ENCODE results near the gene AKAP9.

AKAP9 gene

DNA sequence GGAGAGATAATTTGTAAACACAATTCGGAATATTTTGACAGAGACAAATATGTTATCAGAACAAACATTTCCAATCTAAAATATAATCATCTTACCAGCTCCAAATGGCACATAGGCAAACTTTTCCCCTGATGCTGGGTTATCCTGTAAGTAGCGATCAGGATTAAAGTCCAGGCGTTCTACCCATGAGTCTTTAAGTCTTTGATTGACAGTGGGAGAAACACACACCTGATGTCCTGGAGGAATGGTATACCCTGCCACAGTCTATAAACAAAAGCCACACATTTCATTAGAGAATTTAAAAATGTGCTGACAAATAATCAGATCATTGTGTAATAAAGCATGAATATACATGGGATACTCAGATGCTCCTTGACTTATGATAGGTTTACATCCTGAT lies 176.3 kb downstream of the AKAP9 start:
- Histone ChIP-seq H3K9ac (no peak overlapping the region), H2AFZ (ENCODE audit: low read depth) (no peak overlapping the region), H4K20me1 (ENCODE audit: insufficient read depth) (no peaks in the 10 kb centered on the region), H3K79me2 (ENCODE audit: insufficient read depth, low read depth) (peaks cover 16% of the 10 kb centered on the region; the same call in 1 of the 2 replicates), H3K4me1 (ENCODE audit: low read depth, poor library complexity, severe bottlenecking) (no peaks in the 10 kb centered on the region), H3K36me3 (ENCODE audit: insufficient read depth) (peaks cover 11% of the 10 kb centered on the region; the same call in 1 of the 2 replicates), H3K27me3 (ENCODE audit: insufficient read depth, low read depth) (no peaks in the 10 kb centered on the region), H3K4me2 (no peak overlapping the region), H3K27ac (no peak overlapping the region), H3K4me3 (IDR thresholded peaks at IDR 0.05; ENCODE audit: insufficient read depth, low read depth, low read length) (no peak overlapping the region)
- TF ChIP-seq, protein P1, sequence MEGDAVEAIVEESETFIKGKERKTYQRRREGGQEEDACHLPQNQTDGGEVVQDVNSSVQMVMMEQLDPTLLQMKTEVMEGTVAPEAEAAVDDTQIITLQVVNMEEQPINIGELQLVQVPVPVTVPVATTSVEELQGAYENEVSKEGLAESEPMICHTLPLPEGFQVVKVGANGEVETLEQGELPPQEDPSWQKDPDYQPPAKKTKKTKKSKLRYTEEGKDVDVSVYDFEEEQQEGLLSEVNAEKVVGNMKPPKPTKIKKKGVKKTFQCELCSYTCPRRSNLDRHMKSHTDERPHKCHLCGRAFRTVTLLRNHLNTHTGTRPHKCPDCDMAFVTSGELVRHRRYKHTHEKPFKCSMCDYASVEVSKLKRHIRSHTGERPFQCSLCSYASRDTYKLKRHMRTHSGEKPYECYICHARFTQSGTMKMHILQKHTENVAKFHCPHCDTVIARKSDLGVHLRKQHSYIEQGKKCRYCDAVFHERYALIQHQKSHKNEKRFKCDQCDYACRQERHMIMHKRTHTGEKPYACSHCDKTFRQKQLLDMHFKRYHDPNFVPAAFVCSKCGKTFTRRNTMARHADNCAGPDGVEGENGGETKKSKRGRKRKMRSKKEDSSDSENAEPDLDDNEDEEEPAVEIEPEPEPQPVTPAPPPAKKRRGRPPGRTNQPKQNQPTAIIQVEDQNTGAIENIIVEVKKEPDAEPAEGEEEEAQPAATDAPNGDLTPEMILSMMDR (conservative IDR thresholded peaks at IDR 0.05; ENCODE audit: low read depth, low read length), result no peak

DNA sequence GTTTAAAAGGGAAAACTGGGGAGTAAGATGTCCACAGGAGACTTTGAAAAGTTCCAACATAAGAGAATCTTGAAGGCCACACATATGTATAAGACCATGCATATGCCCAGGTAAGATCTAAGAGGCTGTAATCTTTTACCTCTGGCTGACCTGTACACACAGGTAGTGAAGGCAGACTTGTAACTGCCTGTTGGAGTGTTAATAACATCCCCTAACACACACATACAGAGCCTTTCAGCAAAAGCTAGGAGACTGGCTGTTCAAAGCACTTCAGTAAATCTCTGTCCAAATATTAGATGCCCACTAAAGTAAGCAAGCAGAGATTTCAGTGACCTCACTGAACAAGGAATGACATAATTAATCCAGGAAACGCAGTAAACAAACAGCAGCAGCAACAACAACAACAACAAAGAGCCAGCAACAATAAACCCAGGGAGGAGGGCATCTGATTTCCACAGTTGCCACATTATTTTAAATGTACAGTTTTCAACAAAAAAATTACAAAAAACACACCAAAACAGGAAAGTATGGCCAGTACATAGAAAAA lies 178.6 kb downstream of the AKAP9 start:
- H4K20me1 ChIP-seq (ENCODE audit: insufficient read depth), result no peaks in the 10 kb centered on the region
- H3K36me3 ChIP-seq (ENCODE audit: insufficient read depth), result peaks cover 11% of the 10 kb centered on the region; the same call in 1 of the 2 replicates
- TF ChIP-seq, protein P1 (conservative IDR thresholded peaks at IDR 0.05; ENCODE audit: low read depth, low read length), result no peak
- H2AFZ ChIP-seq (ENCODE audit: low read depth), result no peak overlapping the region
- no peak overlapping the region for H3K4me2 ChIP-seq
- H3K79me2 ChIP-seq (ENCODE audit: insufficient read depth, low read depth), result peaks cover 16% of the 10 kb centered on the region; the same call in 1 of the 2 replicates
- H3K27me3 ChIP-seq (ENCODE audit: insufficient read depth, low read depth), result no peaks in the 10 kb centered on the region
- H3K4me1 ChIP-seq (ENCODE audit: low read depth, poor library complexity, severe bottlenecking), result no peaks in the 10 kb centered on the region
- H3K27ac ChIP-seq, result no peak overlapping the region
- no peak overlapping the region for H3K9ac ChIP-seq
- H3K4me3 ChIP-seq (IDR thresholded peaks at IDR 0.05; ENCODE audit: insufficient read depth, low read depth, low read length), result no peak overlapping the region

DNA sequence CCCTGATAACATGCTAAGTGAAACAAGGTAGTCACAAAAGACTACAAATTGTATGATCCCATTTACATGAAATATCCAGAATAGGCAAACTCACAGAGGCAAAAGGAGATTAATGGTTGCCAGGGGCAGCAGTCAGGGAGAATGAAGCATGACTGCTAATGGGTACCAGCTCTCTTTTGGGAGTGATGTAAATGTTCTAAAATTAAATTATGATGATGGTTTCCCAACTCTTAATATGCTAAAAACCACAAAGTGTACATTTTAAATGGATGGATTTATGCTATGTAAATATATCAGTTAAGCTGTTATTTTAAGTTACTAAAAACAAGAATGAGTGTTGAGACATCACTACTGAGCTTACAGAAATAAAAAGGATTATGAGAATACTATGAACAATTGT lies 181.0 kb downstream of the AKAP9 start:
- H3K79me2 ChIP-seq (ENCODE audit: insufficient read depth, low read depth), result peaks cover 16% of the 10 kb centered on the region; the same call in 1 of the 2 replicates
- TF ChIP-seq, protein P1 (conservative IDR thresholded peaks at IDR 0.05; ENCODE audit: low read depth, low read length), result no peak

DNA sequence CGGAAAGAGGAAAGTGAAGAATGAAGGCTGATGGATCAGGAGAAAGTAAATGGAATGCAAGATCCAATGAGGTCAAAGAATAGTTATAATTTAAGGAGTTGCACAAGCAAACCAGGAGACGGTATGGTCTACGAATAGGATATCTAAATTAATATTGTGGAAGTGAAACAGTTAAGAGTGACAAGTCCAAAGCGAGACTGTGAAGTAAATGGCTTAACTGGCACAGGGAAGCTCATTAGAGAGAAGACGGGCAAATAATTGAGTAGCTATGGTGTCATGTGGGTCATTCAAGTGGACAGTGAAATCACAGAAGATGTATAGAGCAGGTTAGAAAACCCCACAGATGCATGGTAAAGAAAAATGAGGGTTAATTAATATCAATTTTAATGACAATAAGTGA lies 190.4 kb downstream of the AKAP9 start:
- Histone ChIP-seq H4K20me1 (ENCODE audit: insufficient read depth) (peaks cover 5% of the 10 kb centered on the region; the same call in 1 of the 2 replicates), H3K79me2 (ENCODE audit: insufficient read depth, low read depth) (peaks cover 36% of the 10 kb centered on the region), H3K27me3 (ENCODE audit: insufficient read depth, low read depth) (no peaks in the 10 kb centered on the region), H3K4me2 (no peak overlapping the region), H3K4me3 (IDR thresholded peaks at IDR 0.05; ENCODE audit: insufficient read depth, low read depth, low read length) (no peak overlapping the region), H3K36me3 (ENCODE audit: insufficient read depth) (peaks cover 10% of the 10 kb centered on the region; the same call in 1 of the 2 replicates), H2AFZ (ENCODE audit: low read depth) (no peak overlapping the region), H3K4me1 (ENCODE audit: low read depth, poor library complexity, severe bottlenecking) (peaks cover 29% of the 10 kb centered on the region), H3K9ac (no peak overlapping the region), H3K27ac (no peak overlapping the region)
- TF ChIP-seq, protein P1 (conservative IDR thresholded peaks at IDR 0.05; ENCODE audit: low read depth, low read length), result no peak

More for the DNA sequence above, 181.0 kb downstream of the AKAP9 start:
- Histone ChIP-seq H4K20me1 (ENCODE audit: insufficient read depth) (no peaks in the 10 kb centered on the region), H3K27ac (no peak overlapping the region), H3K27me3 (ENCODE audit: insufficient read depth, low read depth) (no peaks in the 10 kb centered on the region), H3K4me1 (ENCODE audit: low read depth, poor library complexity, severe bottlenecking) (peaks cover 7% of the 10 kb centered on the region), H3K36me3 (ENCODE audit: insufficient read depth) (peaks cover 20% of the 10 kb centered on the region; the same call in 1 of the 2 replicates), H3K4me3 (IDR thresholded peaks at IDR 0.05; ENCODE audit: insufficient read depth, low read depth, low read length) (no peak overlapping the region), H3K4me2 (no peak overlapping the region), H2AFZ (ENCODE audit: low read depth) (no peak overlapping the region), H3K9ac (no peak overlapping the region)
